Gastroesophageal sphincter (tissue), 3 donors: ENCODE data around the gene ZEB2.

Source experiments
- CTCF ChIP-seq, 4 experiments: fragments of 200-600 bp in 2 of 4; fragments of 450-650 bp in 2 of 4; sonication (generic) in 1 of 4; IDR thresholded peaks; one replicate each; pipeline ENCODE4 v1.5.1; 2017 to 2019; ENCODE audit warnings: antibody characterized with exemption in 4 of 4, mild to moderate bottlenecking in 2 of 4, moderate library complexity in 2 of 4
- POLR2A ChIP-seq, 2 donors: fragments of 450-650 bp; IDR thresholded peaks; one replicate each; pipeline ENCODE4 v1.6.1; 2017; ENCODE audit warnings: antibody characterized with exemption in 2 of 2, mild to moderate bottlenecking in 2 of 2, moderate library complexity in 1 of 2
- POLR2AphosphoS5 ChIP-seq: sonication (generic); formaldehyde crosslinking; IDR thresholded peaks from one replicate; pipeline ENCODE4 v1.6.1; 2017; ENCODE audit warnings: antibody characterized with exemption

GRCh38 chr2:144358374-144358964 is 161.4 kb downstream of the ZEB2 start:
- TF ChIP-seq CTCF (IDR thresholded peaks at IDR 0.05) (no peak), POLR2AphosphoS5 (no peak), POLR2A (IDR thresholded peaks at IDR 0.05) (no peak)
